Keratinocyte (primary cell): ENCODE measurements around the gene DPP10. TPM values are rescaled to one million over a fixed set of nuclear protein-coding genes. Genes with fewer than 3 reads are reported as not detected.

ENCODE experiments used
- DNase-seq: peaks from one replicate; pipeline ENCODE4 v3.0.0-alpha.2; 2011; ENCODE audit warnings: low read depth, missing footprints, low spot score
- FAIRE-seq: peaks from 2 replicates; lab custom pipeline; 2011; peaks lifted over from hg19 to GRCh38; lab: Jason Lieb, UNC
- H2AFZ ChIP-seq: 2 replicates; pipeline ENCODE4 v1.6.0; 2012; ENCODE audit warnings: low read length, control low read depth, inconsistent platforms; ENCODE audit not compliant: control insufficient read depth
- H3K27ac ChIP-seq: 2 replicates; pipeline ENCODE4 v1.5.1; 2011; ENCODE audit warnings: low read length; ENCODE audit not compliant: control insufficient read depth, insufficient read depth
- H3K27me3 ChIP-seq: 3 replicates; pipeline ENCODE4 v1.6.0; 2011; ENCODE audit warnings: low read length; ENCODE audit not compliant: control insufficient read depth, insufficient read depth; ENCODE audit errors: extremely low read depth
- H3K36me3 ChIP-seq, 2 experiments: 2 replicates in 1 of 2; 3 replicates in 1 of 2; pipeline ENCODE4 v1.5.1; 2011; ENCODE audit warnings: low read length in 2 of 2, mild to moderate bottlenecking in 1 of 2; ENCODE audit not compliant: control insufficient read depth in 2 of 2, insufficient read depth in 2 of 2; ENCODE audit errors: extremely low read depth in 1 of 2
- H3K4me1 ChIP-seq: 3 replicates; pipeline ENCODE4 v1.5.1; 2011; ENCODE audit warnings: low read length; ENCODE audit not compliant: control insufficient read depth, insufficient read depth; ENCODE audit errors: extremely low read depth
- H3K4me2 ChIP-seq: 3 replicates; pipeline ENCODE4 v1.6.0; 2011; ENCODE audit warnings: low read depth, low read length; ENCODE audit not compliant: control insufficient read depth, insufficient read depth; ENCODE audit errors: extremely low read depth
- H3K4me3 ChIP-seq, 3 experiments: fragments of 200-600 bp in 1 of 3; sonication (generic) in 1 of 3; 2 replicates in 2 of 3; 3 replicates in 1 of 3; pipeline ENCODE4 v1.5.1; 2011 to 2016; ENCODE audit warnings: low read length in 3 of 3, mild to moderate bottlenecking in 3 of 3, control low read depth in 2 of 3, inconsistent platforms in 1 of 3, low read depth in 1 of 3, mixed read lengths in 1 of 3, mixed run types in 1 of 3, moderate library complexity in 1 of 3; ENCODE audit not compliant: control insufficient read depth in 2 of 3, insufficient read depth in 2 of 3; ENCODE audit errors: extremely low read depth in 1 of 3
- H3K79me2 ChIP-seq: 2 replicates; pipeline ENCODE4 v1.6.0; 2012; ENCODE audit warnings: low read length; ENCODE audit not compliant: control insufficient read depth, insufficient read depth
- H3K9ac ChIP-seq: 3 replicates; pipeline ENCODE4 v1.6.0; 2011; ENCODE audit warnings: low read length; ENCODE audit not compliant: control insufficient read depth, insufficient read depth; ENCODE audit errors: extremely low read depth
- H3K9me1 ChIP-seq: 3 replicates; pipeline ENCODE4 v1.6.0; 2011; ENCODE audit warnings: low read length; ENCODE audit not compliant: control insufficient read depth, insufficient read depth; ENCODE audit errors: extremely low read depth
- H3K9me3 ChIP-seq: 2 replicates; pipeline ENCODE4 v1.5.1; 2012; ENCODE audit warnings: low read depth, low read length; ENCODE audit not compliant: control insufficient read depth
- H4K20me1 ChIP-seq: 3 replicates; pipeline ENCODE4 v1.6.0; 2011; ENCODE audit warnings: low read length; ENCODE audit not compliant: control insufficient read depth, insufficient read depth; ENCODE audit errors: extremely low read depth
- CTCF ChIP-seq, 3 experiments: IDR thresholded peaks in 1 of 3; conservative IDR thresholded peaks in 1 of 3; optimal IDR thresholded peaks in 1 of 3; 2 replicates in 2 of 3; 3 replicates in 1 of 3; pipeline versions ENCODE3 to v1.5.1; 2011; ENCODE audit warnings: low read length in 3 of 3, mild to moderate bottlenecking in 3 of 3, moderate library complexity in 2 of 3, control low read depth in 1 of 3, inconsistent platforms in 1 of 3; ENCODE audit not compliant: insufficient read depth in 2 of 3; ENCODE audit errors: extremely low read depth in 1 of 3
- EZH2 ChIP-seq: IDR thresholded peaks from one replicate; pipeline ENCODE4 v1.6.1; 2012; ENCODE audit warnings: inconsistent platforms, mild to moderate bottlenecking, low read length, moderate library complexity
- dilution Hi-C: fragments of 300-500 bp; cut with MboI; formaldehyde crosslinking; loops from one replicate; pipeline ENCODE4 v1.7.0; 2020; ENCODE audit warnings: low sequenced_read_pairs; ENCODE audit not compliant: extremely low pct_ligation_motif_present
- polyA plus RNA-seq, 5 experiments: library from polyadenylated mRNA; depleted of rRNA in 3 of 5; stranded (reverse) in 3 of 5; stranded (forward) in 1 of 5; unstranded in 1 of 5; fragments of >200 nt; gene quantifications; 1 replicate in 1 of 5; 2 replicates in 3 of 5; 3 replicates in 1 of 5; pipeline versions ENCODE4 v1.2.1 to v1.2.3, GENCODE V29; 2011 to 2012; ENCODE audit warnings: missing spikeins in 2 of 5, low read depth in 1 of 5, low replicate concordance in 1 of 5

The DPP10 gene
- polyA plus RNA-seq, 1 donor (not counting 4 experiments of a cell fraction or from before 2014, with no cell fraction given): not detected

- TF ChIP-seq EZH2: no peak
- no peak for TF ChIP-seq CTCF (optimal IDR thresholded peaks at IDR 0.05 in 1 of 3, IDR thresholded peaks at IDR 0.05 in 1 of 3, conservative IDR thresholded peaks at IDR 0.05 in 1 of 3; ENCODE audit: extremely low read depth in 1 of 3, insufficient read depth in 2 of 3, low read length in 3 of 3)
- Histone ChIP-seq H3K9me3 (no peaks in the 10 kb centered on the region), H4K20me1 (no peaks in the 10 kb centered on the region), H3K4me3 (no peak overlapping the region), H3K27me3 (no peaks in the 10 kb centered on the region), H2AFZ (no peak overlapping the region), H3K27ac (no peak overlapping the region), H3K36me3 (no peaks in the 10 kb centered on the region), H3K9me1 (no peaks in the 10 kb centered on the region), H3K79me2 (no peaks in the 10 kb centered on the region), H3K4me2 (no peak overlapping the region), H3K4me1 (no peaks in the 10 kb centered on the region), H3K9ac (no peak overlapping the region)
- FAIRE-seq (no peak), DNase-seq (no peak)
- dilution Hi-C loops: no loop called here
Observed at GRCh38 chr2:114926303-114926702, 483.9 kb downstream of the DPP10 start.

GRCh38 chr2:114929225-114929624 is 486.8 kb downstream of the DPP10 start:
- Histone ChIP-seq H3K79me2 (no peaks in the 10 kb centered on the region), H3K9ac (no peak overlapping the region), H4K20me1 (no peaks in the 10 kb centered on the region), H3K9me3 (no peaks in the 10 kb centered on the region), H3K9me1 (no peaks in the 10 kb centered on the region), H3K4me1 (no peaks in the 10 kb centered on the region), H3K27ac (no peak overlapping the region), H3K27me3 (no peaks in the 10 kb centered on the region), H3K4me3 (no peak overlapping the region), H2AFZ (no peak overlapping the region), H3K36me3 (no peaks in the 10 kb centered on the region), H3K4me2 (no peak overlapping the region)
- TF ChIP-seq EZH2: no peak
- TF ChIP-seq CTCF (optimal IDR thresholded peaks at IDR 0.05 in 1 of 3, IDR thresholded peaks at IDR 0.05 in 1 of 3, conservative IDR thresholded peaks at IDR 0.05 in 1 of 3; ENCODE audit: extremely low read depth in 1 of 3, insufficient read depth in 2 of 3, low read length in 3 of 3): no peak
- no peak for FAIRE-seq
- dilution Hi-C loops: no loop called here
- no peak for DNase-seq
